Psoas muscle (tissue), 8 donors: Measurements from ENCODE around the gene PPP2R3A. TPM values are rescaled to one million over a fixed set of nuclear protein-coding genes. Genes with fewer than 3 reads are reported as not detected.

Source experiments
- ATAC-seq, 4 donors: fragments of 200-7000 bp; cut with Tn5 transposase; one replicate each; pipeline ENCODE4 v1.9.1; 2020; ENCODE audit warnings: moderate library complexity in 3 of 4, mild to moderate bottlenecking in 2 of 4
- DNase-seq, 2 donors: peaks; one replicate each; pipeline ENCODE4 v3.0.0-alpha.2; 2020
- H3K27ac ChIP-seq: fragments of 200-600 bp; one replicate; pipeline ENCODE4 v1.8.0; 2022
- H3K27me3 ChIP-seq, 3 donors: fragments of 200-600 bp in 1 of 3; one replicate each; pipeline versions ENCODE4 v1.6.1 to v1.8.0; 2013 to 2022; ENCODE audit warnings: low read length in 2 of 3, mild to moderate bottlenecking in 2 of 3, moderate library complexity in 1 of 3; ENCODE audit not compliant: insufficient read depth in 3 of 3
- H3K36me3 ChIP-seq, 2 donors: fragments of 200-600 bp in 1 of 2; one replicate each; pipeline versions ENCODE4 v1.6.1 to v1.8.0; 2013 to 2022; ENCODE audit warnings: low read depth in 1 of 2, mild to moderate bottlenecking in 1 of 2, moderate library complexity in 1 of 2; ENCODE audit not compliant: insufficient read depth in 1 of 2
- H3K4me1 ChIP-seq: fragments of 200-600 bp; one replicate; pipeline ENCODE4 v1.8.0; 2022
- H3K4me3 ChIP-seq: fragments of 200-600 bp; one replicate; pipeline ENCODE4 v1.8.0; 2022; ENCODE audit warnings: mild to moderate bottlenecking
- H3K9me3 ChIP-seq: fragments of 200-600 bp; one replicate; pipeline ENCODE4 v1.8.0; 2022
- WGBS, 3 donors: extraction: QIAGEN DNeasy Blood & Tissue Kit; methylation state at CpG; one replicate each; pipeline versions ENCODE4 v1.1.6 to v1.1.7; 2013; 5-methylcytosine and 5-hydroxymethylcytosine counted together
- intact Hi-C, 2 donors: fragments of 100-400 bp; cut with DNase I; formaldehyde crosslinking; loops; one replicate each; pipeline versions ENCODE4 v1.11.0 to v1.14.2; 2022
- polyA plus RNA-seq, 3 donors: library from polyadenylated mRNA; stranded (reverse); fragments of 200-250 nt; gene quantifications; one replicate each; pipeline ENCODE4 v1.2.3, GENCODE V29; 2013
- total RNA-seq, 4 donors: library from RNA; stranded (reverse); fragmentation: NEBNext Ultra II Directional in 2 of 4; extraction: Animal tissue kit (Norgen Biotek cat#: 25700) in 2 of 4; gene quantifications; one replicate each; pipeline versions ENCODE4 v1.2.1 to v1.2.4, GENCODE V29; 2021 to 2023
- TF ChIP-seq, protein P1 (sequence below): fragments of 200-600 bp; IDR thresholded peaks from one replicate; pipeline ENCODE4 v1.8.0; 2022; ENCODE audit warnings: antibody characterized with exemption
- donor health status: healthy with polysubstance abuse.
- donor health status: DM: no; HTN: no; CAD: no; lungs with moderate emphysema.
- donor health status: Bipolar disorder and iron deficiency.
- donor health status: healthy.
- donor health status: DM: yes; HTN: yes; CAD: no.
- donor health status: DM: no; HTN: no; CAD: no.
- donor health status: DM: no; HTN: no; CAD: no.
- donor health status: DM: yes; HTN: yes; CAD: no.

Gene PPP2R3A
- total and polyA plus RNA-seq, 7 donors, result 5.4 to 134 (median 45.5) TPM

DNA sequence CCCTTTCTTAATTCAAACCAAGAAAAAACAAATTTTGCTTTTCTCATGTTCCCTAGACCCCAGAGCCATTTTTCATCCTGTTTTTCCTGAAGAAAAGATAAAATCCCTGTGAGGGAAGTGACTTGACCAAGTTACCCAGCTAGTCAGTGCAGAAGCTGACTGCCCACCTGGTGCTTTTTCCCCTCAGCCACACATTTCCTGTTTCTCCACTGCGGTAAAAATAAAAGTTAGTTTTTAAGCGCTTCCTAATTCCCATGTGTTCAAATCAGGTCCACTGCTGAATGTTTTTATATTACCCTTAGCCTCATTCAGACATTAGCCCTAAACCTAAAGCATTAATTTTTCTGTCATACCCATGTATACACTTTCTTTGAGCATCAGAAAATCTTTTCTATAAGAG is 26.1 kb downstream of the PPP2R3A start:
- TF ChIP-seq, protein P1, sequence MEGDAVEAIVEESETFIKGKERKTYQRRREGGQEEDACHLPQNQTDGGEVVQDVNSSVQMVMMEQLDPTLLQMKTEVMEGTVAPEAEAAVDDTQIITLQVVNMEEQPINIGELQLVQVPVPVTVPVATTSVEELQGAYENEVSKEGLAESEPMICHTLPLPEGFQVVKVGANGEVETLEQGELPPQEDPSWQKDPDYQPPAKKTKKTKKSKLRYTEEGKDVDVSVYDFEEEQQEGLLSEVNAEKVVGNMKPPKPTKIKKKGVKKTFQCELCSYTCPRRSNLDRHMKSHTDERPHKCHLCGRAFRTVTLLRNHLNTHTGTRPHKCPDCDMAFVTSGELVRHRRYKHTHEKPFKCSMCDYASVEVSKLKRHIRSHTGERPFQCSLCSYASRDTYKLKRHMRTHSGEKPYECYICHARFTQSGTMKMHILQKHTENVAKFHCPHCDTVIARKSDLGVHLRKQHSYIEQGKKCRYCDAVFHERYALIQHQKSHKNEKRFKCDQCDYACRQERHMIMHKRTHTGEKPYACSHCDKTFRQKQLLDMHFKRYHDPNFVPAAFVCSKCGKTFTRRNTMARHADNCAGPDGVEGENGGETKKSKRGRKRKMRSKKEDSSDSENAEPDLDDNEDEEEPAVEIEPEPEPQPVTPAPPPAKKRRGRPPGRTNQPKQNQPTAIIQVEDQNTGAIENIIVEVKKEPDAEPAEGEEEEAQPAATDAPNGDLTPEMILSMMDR, result no peak
- WGBS, 3 donors, result 72 to 75% (median 74%) methylated on average over 2 of the region's 2 CpGs

DNA sequence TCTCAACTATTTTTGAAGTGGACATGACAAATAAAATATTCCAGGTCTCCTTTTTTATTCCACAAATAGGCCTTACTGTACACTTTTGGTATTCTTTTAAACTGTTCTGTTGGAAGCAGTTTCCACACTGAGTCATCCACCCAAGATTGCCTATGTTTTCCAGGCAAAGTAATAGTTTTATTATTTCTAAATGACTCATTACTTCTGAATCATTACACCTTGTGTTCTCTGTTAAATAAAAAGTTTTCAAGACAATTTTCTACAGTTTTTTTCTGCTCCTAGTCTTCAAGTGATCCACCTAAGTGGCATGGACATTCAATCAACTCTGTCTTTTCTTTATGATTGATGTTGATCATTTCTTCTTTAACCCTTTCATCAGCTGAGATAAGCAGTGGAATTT is 26.5 kb downstream of the PPP2R3A start:
- peak; percentile 50 to 78 (median 67) for ATAC-seq
- TF ChIP-seq, protein P1, result no peak
- intact Hi-C loops, result no loop called here
- no peaks in the 10 kb centered on the region for H3K27me3 ChIP-seq
- DNase-seq, result no peak
- H3K27ac ChIP-seq, result peak overlapping the region; percentile 75
- H3K4me1 ChIP-seq, result peaks cover 39% of the 10 kb centered on the region
- H3K36me3 ChIP-seq, result no peaks in the 10 kb centered on the region
- no peaks in the 10 kb centered on the region for H3K9me3 ChIP-seq
- H3K4me3 ChIP-seq, result no peak overlapping the region

More for the DNA sequence above, 26.1 kb downstream of the PPP2R3A start:
- DNase-seq (no peak), ATAC-seq (no peak)
- Histone ChIP-seq H3K27ac (peak overlapping the region; percentile 75), H3K4me3 (no peak overlapping the region), H3K4me1 (peaks cover 37% of the 10 kb centered on the region), H3K27me3 (no peaks in the 10 kb centered on the region), H3K36me3 (no peaks in the 10 kb centered on the region), H3K9me3 (no peaks in the 10 kb centered on the region)
- intact Hi-C loops, result no loop called here

DNA sequence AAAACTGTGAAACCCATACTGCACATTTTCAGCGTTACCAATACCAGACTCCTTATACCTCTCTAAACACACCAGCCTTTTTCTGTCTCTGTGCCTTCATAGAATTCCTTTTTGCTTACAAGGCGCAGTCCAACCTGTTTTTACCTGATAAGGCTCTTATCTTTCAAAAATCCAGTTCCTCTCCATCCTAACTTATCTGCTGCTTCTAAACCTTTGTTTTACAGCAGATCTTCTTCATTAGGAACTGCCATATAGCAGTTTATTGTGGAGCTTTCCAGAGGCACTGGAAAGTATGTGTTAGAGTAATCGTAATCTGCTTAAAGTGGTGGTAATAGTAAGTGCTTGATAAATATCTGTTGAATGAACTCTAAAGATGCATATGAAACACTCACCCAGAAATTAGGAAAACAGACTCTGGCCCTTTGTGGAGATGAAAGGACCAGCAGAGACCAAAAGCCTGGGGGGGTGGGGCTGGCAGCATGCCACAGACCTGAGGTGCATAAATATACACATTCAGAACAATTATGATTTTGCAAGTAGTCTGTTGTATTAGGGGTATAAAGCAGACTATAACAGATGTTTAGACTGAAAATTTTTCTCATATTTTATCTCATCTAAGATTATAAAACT is 29.3 kb downstream of the PPP2R3A start:
- intact Hi-C loops, result no loop called here
- H3K4me3 ChIP-seq, result no peak overlapping the region
- H3K36me3 ChIP-seq, result no peaks in the 10 kb centered on the region
- 91 to 94% (median 92%) methylated on average over 3 of the region's 3 CpGs for WGBS, 3 donors
- H3K27me3 ChIP-seq, result no peaks in the 10 kb centered on the region
- no peaks in the 10 kb centered on the region for H3K9me3 ChIP-seq
- TF ChIP-seq, protein P1, result no peak
- DNase-seq (peak in 1 of 2 donors; percentile 36), ATAC-seq (no peak)
- peaks cover 36% of the 10 kb centered on the region for H3K4me1 ChIP-seq
- H3K27ac ChIP-seq, result no peak overlapping the region

DNA sequence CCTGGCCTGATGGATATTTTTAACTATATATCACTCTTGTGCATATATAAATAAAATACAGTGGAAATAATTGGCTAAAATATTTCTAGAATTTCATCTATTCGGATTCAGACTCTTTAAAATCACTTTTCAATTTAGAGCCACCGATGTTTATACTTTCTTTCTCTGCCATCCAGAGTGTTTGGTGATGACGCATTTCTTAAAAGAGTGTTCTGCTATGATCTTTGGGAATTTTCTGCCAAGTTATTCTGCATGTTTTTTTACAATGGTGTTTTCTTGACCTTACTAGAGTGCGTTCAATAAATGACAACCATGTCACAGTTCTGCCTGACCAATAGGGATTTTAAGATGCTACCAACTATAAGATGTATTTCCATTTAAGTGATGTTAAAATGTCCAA is 30.2 kb downstream of the PPP2R3A start:
- Histone ChIP-seq H3K27me3 (no peaks in the 10 kb centered on the region), H3K9me3 (no peaks in the 10 kb centered on the region), H3K27ac (no peak overlapping the region), H3K4me3 (no peak overlapping the region), H3K4me1 (peaks cover 34% of the 10 kb centered on the region), H3K36me3 (no peaks in the 10 kb centered on the region)
- ATAC-seq, result no peak
- WGBS, 3 donors, result 53 to 86% (median 79%) methylated on average over 4 of the region's 4 CpGs
- TF ChIP-seq, protein P1, result no peak
- no peak for DNase-seq
- intact Hi-C loops, result no loop called here
